GM21619 (cell line): Measurements from ENCODE around the gene TTC14.
A peak's percentile ranks its signal among the peaks of the same experiment; 100 is the strongest.
"Not testable (repeated sequence)": the region's sequence is repeated elsewhere in the genome, so short reads cannot be mapped to it uniquely, and the experiment has no call there.

ENCODE experiments used
- ATAC-seq: cut with Tn5 transposase; IDR thresholded peaks from one replicate; pipeline ENCODE4 v1.9.1; 2021; ENCODE audit not compliant: unreplicated experiment

Gene TTC14, protein sequence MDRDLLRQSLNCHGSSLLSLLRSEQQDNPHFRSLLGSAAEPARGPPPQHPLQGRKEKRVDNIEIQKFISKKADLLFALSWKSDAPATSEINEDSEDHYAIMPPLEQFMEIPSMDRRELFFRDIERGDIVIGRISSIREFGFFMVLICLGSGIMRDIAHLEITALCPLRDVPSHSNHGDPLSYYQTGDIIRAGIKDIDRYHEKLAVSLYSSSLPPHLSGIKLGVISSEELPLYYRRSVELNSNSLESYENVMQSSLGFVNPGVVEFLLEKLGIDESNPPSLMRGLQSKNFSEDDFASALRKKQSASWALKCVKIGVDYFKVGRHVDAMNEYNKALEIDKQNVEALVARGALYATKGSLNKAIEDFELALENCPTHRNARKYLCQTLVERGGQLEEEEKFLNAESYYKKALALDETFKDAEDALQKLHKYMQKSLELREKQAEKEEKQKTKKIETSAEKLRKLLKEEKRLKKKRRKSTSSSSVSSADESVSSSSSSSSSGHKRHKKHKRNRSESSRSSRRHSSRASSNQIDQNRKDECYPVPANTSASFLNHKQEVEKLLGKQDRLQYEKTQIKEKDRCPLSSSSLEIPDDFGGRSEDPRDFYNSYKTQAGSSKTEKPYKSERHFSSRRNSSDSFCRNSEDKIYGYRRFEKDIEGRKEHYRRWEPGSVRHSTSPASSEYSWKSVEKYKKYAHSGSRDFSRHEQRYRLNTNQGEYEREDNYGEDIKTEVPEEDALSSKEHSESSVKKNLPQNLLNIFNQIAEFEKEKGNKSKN

DNA sequence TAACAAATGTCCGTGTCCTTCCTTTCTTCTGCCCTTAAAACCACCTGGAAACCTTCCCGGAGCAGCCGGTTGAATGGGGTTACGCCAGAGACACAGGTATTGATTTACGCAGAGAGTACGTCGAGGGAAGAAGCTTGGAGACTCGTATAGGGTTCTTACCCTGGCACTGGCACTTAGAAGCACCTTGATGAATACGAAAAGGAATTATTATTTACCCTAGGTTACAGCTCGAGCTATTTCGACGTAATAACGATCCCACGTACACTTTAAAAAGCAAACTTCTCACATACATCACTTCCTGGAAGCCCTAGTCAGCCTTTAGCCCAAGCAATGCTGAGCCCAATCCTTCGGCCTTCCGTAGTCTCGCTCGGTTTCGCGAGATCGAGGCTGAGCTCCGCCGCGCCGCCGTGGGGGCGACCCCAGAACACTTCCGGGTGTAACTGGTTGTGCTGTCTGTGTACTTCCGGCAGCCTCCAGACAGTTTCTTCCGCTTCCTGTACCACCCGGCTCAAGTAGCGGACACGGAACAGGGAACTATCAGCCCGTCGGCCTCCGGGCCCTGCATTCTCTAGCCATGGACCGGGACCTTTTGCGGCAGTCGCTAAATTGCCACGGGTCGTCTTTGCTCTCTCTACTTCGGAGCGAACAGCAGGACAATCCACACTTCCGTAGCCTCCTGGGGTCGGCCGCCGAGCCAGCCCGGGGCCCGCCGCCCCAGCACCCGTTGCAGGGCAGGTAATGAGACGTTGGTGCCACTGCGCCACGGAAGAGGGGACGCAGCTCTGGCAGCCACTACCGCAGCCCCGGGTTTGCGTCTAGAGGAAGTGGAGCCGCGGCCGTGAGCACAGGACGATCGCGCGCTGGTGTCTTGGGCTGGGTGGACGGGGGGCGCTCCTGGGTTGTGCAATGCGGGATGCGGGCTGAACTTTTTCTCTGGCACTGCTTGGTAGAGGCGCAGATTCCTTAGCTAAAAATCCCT, at the start of gene TTC14:
Gene TTC14 (plus strand): TSS at position 476 of the 979 bp plus-strand sequence. CDS start 99 bp downstream, at position 575.
- peak; percentile 98 for ATAC-seq

DNA sequence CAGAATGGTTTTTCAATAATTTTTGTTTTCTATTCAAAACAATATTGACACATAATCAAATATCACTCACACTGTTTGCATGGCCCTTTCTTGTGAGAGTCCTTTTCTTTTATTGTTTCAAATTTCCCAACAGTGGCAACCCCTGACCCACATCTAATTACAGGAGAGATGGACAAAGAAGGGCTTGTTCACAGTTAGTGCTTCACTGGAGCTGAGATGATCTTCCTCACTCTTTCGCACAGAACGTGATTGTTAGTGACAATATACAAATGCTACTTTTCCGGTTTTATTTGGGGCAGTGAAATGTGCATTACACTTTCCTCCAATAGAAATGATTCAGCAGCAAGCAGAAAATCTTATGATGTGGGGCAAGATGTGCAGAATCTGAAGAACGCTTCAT, 38.6 kb upstream of the TTC14 start:
- no peak for ATAC-seq

DNA sequence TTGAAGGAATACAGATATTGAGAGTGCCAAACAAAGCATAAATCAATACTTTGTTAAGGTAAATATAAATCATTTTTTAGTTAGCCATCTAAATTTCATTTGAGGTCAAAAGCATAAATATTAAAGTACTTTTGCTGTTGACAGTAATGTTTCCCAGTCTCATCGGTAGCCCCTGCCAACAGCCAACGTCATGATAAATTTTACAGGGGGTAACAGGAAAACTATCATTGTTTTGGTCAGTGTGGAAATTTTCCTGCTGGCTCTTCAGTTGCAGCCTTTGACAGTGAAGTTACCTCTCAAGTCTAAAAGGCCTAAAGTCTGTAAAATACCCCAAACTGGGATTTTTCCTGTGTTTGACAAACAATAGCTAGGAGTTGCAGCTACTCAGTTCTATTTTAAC, 37.3 kb upstream of the TTC14 start:
- no peak for ATAC-seq

GRCh38 chr3:180570238-180570637, 31.7 kb upstream of the TTC14 start:
- ATAC-seq: no peak

DNA sequence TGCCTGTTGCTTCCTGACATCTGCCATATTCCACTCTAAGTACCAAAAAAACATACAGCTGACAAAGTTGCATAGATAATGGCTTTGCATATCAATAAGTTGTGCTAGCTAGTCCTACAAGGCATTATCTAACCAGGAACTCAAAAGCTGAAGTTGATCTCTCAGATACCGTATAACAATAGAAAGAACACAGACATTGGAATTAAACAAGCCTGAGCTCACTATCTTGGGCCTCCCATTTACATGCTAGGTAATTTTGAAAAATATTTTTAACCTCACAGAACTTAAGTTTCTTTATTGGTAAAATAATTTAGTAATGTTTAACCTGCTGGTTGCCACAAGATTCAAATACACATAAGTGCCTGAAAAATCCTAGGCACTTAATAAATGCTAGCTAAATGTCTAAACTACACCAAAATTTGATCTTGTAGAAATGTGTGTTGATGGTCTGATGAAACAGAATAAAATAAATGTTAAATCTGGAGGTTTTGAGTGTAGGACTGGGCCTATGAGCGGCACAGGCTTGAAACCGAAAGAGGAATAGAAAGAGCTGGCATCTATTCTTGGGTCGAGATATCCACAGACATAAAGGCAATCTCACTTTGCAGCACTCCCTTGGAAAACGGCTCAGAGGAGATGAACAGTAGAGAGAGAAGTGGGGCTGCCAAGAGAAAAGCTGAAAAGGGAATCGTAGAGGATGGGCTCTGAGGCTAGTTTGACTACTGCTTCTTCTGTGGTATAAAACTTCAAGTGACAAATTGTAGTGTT, 29.9 kb upstream of the TTC14 start:
- ATAC-seq: peak; percentile 88

DNA sequence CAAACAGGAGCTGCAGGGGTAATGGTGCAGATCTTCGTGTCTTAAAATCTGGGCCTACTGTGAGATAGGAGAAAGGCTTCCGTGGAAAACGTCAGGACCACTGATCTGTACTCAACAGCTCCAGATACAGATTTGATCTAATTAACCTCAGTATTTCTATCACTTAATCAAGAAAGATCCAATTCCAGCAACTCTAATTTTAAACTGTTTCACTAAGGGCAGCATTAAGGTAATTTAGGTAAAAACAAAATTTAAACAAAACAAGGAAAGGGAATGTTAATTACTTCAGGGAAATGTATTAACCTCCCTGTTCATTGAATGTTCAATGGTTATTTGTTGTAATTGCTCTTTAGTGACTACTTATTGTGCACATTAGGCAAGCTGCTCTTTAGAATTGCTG, 26.4 kb upstream of the TTC14 start:
- no peak for ATAC-seq

DNA sequence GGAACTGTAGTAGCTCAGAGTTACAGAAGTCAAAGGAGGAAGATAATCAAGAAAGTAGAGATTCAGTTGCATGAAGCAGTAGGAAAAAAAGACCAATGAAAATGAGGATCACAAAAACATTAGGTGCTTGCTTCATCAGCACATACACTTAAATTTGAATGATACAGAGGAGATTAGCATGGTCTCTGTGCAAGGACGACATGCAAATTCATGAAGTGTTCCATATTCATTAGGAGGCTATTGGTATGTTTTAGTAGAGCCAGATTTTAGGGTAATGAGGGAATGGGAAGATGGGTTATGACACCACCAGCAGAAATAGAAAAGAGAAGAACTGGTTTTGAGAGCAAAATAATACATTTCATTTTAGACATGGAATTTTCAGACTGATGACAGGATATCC, 21.0 kb upstream of the TTC14 start:
- ATAC-seq: no peak

GRCh38 chr3:180590396-180590795, 11.6 kb upstream of the TTC14 start:
- ATAC-seq: no peak

DNA sequence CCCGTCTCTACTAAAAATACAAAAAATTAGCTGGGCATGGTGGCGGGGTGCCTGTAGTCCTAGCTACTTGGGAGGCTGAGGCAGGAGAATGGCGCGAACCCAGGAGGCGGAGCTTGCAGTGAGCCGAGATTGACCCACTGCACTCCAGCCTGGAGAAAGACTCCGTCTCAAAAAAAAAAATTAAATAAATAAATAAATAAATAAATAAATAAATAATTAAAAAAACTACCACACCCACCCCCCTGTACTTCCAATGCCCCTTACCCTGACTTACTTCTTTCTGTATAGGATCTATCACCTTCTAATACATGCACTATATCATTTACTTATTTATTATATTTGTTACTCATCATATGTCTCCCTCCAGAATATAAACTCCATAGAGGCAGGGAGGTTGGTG, 8.3 kb upstream of the TTC14 start:
- ATAC-seq: not testable (repeated sequence)

DNA sequence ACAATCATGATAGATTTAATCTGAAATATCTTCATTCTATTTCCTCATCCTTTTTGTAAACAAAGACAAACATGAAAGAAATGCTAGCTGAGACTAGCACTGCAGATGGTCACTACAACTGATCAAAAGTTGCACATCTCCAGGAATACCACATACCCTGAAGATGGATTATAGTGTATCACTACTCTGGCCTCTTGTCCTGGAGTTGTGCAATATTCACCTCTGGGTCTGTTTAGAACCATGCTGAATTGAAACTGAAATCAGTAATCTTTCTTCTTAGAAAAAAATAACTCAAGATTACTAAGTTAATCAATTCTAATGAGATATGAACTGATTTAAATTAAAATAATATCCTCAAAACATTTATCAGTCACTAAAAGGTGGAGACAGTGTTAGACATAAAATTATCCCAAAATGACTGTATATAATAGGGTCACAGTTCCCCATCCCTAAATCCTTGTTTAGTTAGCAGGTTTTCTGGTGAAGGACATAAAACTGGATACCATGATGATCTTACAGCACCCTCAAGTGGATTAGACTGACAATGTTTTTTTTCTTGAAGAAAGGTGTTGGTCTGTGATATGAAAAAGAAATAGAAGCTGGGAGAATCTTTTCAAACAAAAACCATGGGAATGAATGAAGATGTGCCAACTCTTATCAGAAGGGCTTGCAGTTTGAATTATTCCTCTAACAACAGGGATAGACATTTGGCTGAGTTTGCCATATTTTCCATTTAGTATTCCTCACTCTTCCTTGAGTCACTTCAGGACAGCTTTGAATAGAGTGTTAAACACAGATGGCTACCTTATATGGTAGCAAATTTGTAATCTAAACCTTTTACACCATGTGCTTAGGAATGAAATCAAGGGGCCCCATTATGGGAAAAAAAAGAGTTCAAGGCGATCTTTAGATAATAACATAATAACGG, 7.1 kb upstream of the TTC14 start:
- peak; percentile 75 for ATAC-seq

GRCh38 chr3:180595559-180595935, 6.4 kb upstream of the TTC14 start:
- ATAC-seq: no peak

GRCh38 chr3:180600473-180600872, 1.5 kb upstream of the TTC14 start:
- ATAC-seq: no peak

DNA sequence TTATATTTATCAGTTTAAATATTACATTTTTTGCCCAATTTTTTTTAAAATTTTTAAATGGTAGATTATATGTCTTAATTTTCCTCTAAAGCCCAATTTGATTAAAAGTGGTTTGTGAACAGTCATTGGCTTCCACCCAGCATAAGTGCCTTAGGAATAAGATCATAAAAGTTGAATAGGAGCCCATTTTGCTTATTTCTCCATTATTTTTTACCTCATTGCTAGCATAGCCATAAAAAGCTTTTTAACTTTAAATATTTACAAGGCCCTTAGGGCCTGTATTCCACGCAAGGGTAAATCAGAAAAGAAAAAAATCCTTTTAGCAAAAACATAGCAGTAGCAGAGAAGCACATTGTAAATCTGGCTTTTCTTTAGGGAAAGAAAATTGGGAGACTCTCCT, 9.0 kb downstream of the TTC14 start:
- ATAC-seq: no peak

DNA sequence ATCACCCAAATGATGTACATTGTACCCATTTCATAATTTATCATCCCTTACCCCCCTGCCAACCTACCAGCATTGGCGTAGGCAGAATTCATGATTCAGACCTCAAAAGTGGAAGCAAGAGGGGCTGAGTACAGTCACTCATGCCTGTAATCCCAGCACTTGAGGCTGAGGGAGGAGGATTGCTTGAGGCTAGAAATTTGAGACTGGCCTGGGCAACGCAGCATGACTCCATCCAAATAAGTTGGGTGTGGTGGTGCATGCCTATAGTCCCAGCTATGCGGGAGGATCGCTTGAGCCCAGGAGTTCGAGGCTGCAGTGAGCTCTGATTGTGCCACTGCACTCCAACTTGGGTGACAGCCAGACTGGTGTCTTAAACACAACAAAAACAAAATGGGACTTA, 10.4 kb downstream of the TTC14 start:
- ATAC-seq: no peak

DNA sequence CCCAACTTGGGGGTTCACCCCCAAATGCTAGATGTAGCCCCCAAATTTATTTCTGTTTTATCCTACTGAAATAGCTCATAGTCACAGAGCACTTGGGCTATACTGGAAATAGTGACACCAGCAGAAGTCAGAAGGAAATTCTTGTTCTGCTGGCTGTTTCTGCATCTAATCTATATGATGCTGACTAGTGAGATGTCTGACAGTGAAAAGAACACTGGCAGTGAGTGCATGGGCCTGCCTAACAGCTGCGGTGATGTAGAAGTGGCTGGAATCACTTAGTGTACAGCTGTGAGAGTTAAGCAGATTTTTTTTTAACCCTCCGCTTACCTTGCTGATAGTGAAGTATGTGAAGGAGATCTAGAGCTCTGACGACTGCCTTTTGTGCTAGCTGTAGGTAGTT, 14.0 kb downstream of the TTC14 start:
- no peak for ATAC-seq

DNA sequence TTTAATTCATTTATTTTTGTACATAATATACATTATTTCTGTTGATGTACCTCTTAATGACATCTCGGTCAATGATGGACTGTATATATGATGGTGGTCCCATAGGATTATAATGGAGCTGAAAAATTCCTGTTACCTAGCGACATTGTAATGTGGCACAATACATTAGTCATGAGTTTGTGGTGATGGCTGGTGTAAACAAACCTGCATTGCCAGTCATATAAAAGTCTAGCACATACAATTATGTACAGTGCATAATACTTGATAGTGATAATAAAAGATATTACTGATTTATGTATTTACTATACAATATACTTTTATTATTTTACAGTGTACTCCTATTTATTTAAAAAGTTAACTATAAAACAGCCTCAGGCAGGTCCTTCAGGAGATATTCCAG, 15.1 kb downstream of the TTC14 start:
- ATAC-seq: no peak

- not testable (repeated sequence) for ATAC-seq
Observed at GRCh38 chr3:180618563-180618962, 16.6 kb downstream of the TTC14 start.

- ATAC-seq: no peak
Observed at GRCh38 chr3:180619723-180620122, 17.8 kb downstream of the TTC14 start.

GRCh38 chr3:180624714-180625113, 22.8 kb downstream of the TTC14 start:
- ATAC-seq: peak; percentile 48
